ENCODE results near the gene TRPV6. TPM values are rescaled to one million over a fixed set of nuclear protein-coding genes. Genes with fewer than 3 reads are reported as not detected.

Gene TRPV6
- total RNA-seq (2022; extraction: Qiagen RNA extraction), result not detected in 5 replicates

DNA sequence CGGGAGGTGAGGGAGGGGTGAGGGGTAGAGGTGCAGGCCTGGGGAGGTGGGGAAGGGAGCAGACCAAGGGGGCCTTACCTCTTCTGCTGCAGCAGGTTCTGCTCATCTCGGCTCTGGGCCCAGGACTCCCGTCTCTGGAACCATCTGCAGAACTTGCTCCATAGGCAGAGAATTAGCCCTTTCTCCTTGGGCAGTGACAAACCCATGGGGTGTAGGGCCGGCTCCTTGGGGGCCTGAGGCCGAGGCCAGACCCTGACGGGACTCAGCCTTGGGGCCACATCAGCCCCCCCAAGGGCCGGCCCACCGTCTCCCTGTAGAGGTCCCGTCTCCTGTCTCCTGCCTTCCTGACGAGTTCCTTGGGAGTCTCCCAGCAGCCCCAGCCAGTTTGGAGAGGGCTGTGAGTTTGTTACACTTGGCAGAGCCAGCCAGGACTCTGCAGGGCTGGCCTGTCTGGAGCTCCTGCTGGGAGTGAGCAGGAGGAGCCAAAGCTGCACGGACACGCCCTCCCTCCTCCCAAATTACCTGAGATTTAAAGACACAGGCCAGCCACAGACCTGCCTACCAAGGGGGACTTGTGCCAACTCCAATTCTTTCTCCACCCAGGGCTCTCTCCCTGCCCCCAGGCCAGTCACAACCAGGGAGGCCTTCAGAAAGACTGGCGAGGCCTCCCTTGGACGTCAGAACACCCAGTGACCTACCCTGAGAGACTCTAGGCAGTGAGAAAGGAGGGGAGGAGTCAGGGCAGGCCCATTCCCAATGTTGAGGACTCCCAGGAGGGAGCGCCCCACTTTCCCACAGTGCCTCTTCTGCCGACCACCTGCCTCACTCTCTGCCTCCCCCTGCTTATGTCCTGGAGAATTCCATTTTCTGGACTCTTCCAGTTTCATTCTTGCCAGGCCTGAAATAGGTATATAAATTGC, at the start of gene TRPV6:
Gene TRPV6, minus strand, starts transcription at position 435 of the 920 bp plus-strand sequence.

DNA sequence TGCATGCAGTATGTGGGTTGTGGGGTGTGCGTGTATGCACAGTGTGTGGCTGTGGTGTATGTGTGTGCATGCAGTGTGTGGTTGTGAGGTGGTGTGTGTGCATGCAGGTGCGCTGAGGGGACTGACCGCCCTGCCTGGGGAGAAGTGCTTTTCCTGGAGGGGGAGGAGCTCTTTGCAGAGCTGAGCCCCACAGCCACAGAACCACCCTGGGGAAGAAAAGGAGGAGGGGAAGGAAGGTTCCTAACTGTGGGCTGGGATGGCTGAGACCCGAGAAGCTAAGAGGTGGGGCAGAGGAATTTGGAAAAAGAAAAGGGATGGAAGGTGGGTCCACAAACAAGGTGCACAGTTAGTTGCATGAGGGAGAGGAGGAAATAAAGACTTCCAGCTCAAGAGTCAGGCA, 48.1 kb upstream of the TRPV6 start, which contains the start of gene TRPV5:
Gene TRPV5, minus strand, starts transcription at position 123 of the 400 bp plus-strand sequence. CDS start 287 bp downstream, outside the sequence.

DNA sequence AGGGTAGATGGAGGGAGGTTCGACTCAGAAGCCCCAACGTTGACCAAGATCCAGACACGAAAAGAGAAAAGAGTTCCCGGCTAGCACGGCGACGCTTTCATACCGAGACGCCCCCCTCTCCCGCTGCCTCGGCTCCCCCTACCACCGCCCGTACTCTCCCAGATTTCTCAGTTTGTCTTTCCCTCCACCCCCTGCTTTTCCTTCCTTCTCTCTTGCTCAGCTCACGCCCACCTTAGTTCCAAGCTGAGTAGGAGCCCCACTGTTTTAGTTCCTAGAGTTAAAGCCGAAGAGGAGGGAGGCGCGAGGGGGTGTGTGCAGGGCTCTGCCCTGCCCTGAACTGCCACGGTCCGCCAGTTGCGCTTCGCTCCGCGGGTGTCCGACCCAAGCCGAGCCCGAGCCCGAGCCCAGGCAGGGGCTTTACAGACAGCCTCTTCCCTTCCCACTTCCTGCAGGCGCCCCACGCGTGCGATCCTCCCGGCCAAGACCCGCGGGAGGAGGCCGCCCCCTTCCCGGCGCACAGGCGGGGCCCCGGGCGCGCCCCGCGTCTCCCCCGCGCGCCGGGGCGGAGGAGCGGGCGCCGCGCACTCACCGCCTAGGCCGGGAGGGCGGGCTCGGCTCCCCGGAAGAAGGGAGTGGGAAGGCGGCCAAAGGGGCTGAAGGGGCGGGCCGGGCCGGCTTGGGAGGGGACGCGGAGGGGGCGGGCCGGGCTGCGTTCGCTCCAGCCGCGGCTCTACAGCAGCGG, 31.0 kb downstream of the TRPV6 start, which contains the start of gene EPHB6:
Gene EPHB6, plus strand, starts transcription at position 705 of the 742 bp plus-strand sequence. CDS start 8,152 bp downstream, outside the sequence.

Other genes starting within 250 kb of the TRPV6 start
- gene PRSS1, start 136.3 kb downstream of the TRPV6 start, total RNA-seq (2022; extraction: Qiagen RNA extraction), result not detected in 5 replicates
- gene PRSS2, start 114.8 kb downstream of the TRPV6 start, total RNA-seq (2022; extraction: Qiagen RNA extraction), result not detected in 5 replicates
- gene EPHB6, start 30.7 kb downstream of the TRPV6 start, total RNA-seq (2022; extraction: Qiagen RNA extraction), result 0.28 to 0.60 TPM (median 0.50 TPM) in 5 replicates
- gene TRPV5, start 48.0 kb upstream of the TRPV6 start, total RNA-seq (2022; extraction: Qiagen RNA extraction), result not detected in 5 replicates
- not detected in 5 replicates for gene LLCFC1, start 53.7 kb upstream of the TRPV6 start, total RNA-seq (2022; extraction: Qiagen RNA extraction)
- not detected in 5 replicates for gene KEL, start 76.6 kb upstream of the TRPV6 start, total RNA-seq (2022; extraction: Qiagen RNA extraction)
- not detected in 5 replicates for gene OR9A2, start 141.4 kb upstream of the TRPV6 start, total RNA-seq (2022; extraction: Qiagen RNA extraction)
- not detected in 5 replicates for gene OR6V1, start 166.6 kb upstream of the TRPV6 start, total RNA-seq (2022; extraction: Qiagen RNA extraction)
- 0.36 to 0.48 TPM (median 0.36 TPM) in 3 of 5 replicates, not detected in the others for gene PIP, start 246.3 kb upstream of the TRPV6 start, total RNA-seq (2022; extraction: Qiagen RNA extraction)